Keratinocyte (primary cell): ENCODE data around the gene HLTF.

ENCODE experiments used
- CTCF ChIP-seq, 3 experiments: IDR thresholded peaks in 1 of 3; conservative IDR thresholded peaks in 1 of 3; optimal IDR thresholded peaks in 1 of 3; 2 replicates in 2 of 3; 3 replicates in 1 of 3; pipeline versions ENCODE3 to v1.5.1; 2011; ENCODE audit warnings: low read length in 3 of 3, mild to moderate bottlenecking in 3 of 3, moderate library complexity in 2 of 3, control low read depth in 1 of 3, inconsistent platforms in 1 of 3; ENCODE audit not compliant: insufficient read depth in 2 of 3; ENCODE audit errors: extremely low read depth in 1 of 3
- EZH2 ChIP-seq: IDR thresholded peaks from one replicate; pipeline ENCODE4 v1.6.1; 2012; ENCODE audit warnings: inconsistent platforms, mild to moderate bottlenecking, low read length, moderate library complexity

GRCh38 chr3:149067883-149068282 is 18.4 kb downstream of the HLTF start:
- TF ChIP-seq CTCF (optimal IDR thresholded peaks at IDR 0.05 in 1 of 3, IDR thresholded peaks at IDR 0.05 in 1 of 3, conservative IDR thresholded peaks at IDR 0.05 in 1 of 3; ENCODE audit: extremely low read depth in 1 of 3, insufficient read depth in 2 of 3, low read length in 3 of 3): no peak
- TF ChIP-seq EZH2: no peak
